ENCODE data around the gene GPSM1.

GPSM1 gene

GRCh38 chr9:136383436-136383835 is 56.1 kb downstream of the GPSM1 start:
- Histone ChIP-seq H3K9ac (ENCODE audit: low read length) (no peak overlapping the region), H3K4me3 (ENCODE audit: low read depth, low read length) (no peak overlapping the region), H3K9me3 (ENCODE audit: control insufficient read depth, insufficient read depth, low read depth, low read length) (no peaks in the 10 kb centered on the region), H3K36me3 (ENCODE audit: control insufficient read depth, insufficient read depth, low read length) (peaks cover 94% of the 10 kb centered on the region), H3K4me1 (ENCODE audit: control insufficient read depth, insufficient read depth, low read length) (no peaks in the 10 kb centered on the region), H3K27me3 (ENCODE audit: control insufficient read depth, insufficient read depth, low read length) (no peaks in the 10 kb centered on the region), H3K27ac (ENCODE audit: low read depth, low read length) (no peak overlapping the region)

- peaks cover 94% of the 10 kb centered on the region for H3K36me3 ChIP-seq (ENCODE audit: control insufficient read depth, insufficient read depth, low read length)
- H3K27me3 ChIP-seq (ENCODE audit: control insufficient read depth, insufficient read depth, low read length) = no peaks in the 10 kb centered on the region
- no peak overlapping the region for H3K27ac ChIP-seq (ENCODE audit: low read depth, low read length)
- no peak overlapping the region for H3K9ac ChIP-seq (ENCODE audit: low read length)
- H3K4me3 ChIP-seq (ENCODE audit: low read depth, low read length) = no peak overlapping the region
- no peaks in the 10 kb centered on the region for H3K9me3 ChIP-seq (ENCODE audit: control insufficient read depth, insufficient read depth, low read depth, low read length)
- no peaks in the 10 kb centered on the region for H3K4me1 ChIP-seq (ENCODE audit: control insufficient read depth, insufficient read depth, low read length)
These were observed 57.7 kb downstream of the GPSM1 start for GRCh38 chr9:136385015-136385414.

- Histone ChIP-seq H3K27me3 (ENCODE audit: control insufficient read depth, insufficient read depth, low read length) (no peaks in the 10 kb centered on the region), H3K9ac (ENCODE audit: low read length) (no peak overlapping the region), H3K4me3 (ENCODE audit: low read depth, low read length) (no peak overlapping the region), H3K27ac (ENCODE audit: low read depth, low read length) (no peak overlapping the region), H3K9me3 (ENCODE audit: control insufficient read depth, insufficient read depth, low read depth, low read length) (no peaks in the 10 kb centered on the region), H3K4me1 (ENCODE audit: control insufficient read depth, insufficient read depth, low read length) (no peaks in the 10 kb centered on the region), H3K36me3 (ENCODE audit: control insufficient read depth, insufficient read depth, low read length) (peaks cover 88% of the 10 kb centered on the region)
These were observed 58.7 kb downstream of the GPSM1 start for GRCh38 chr9:136386018-136386417.

GRCh38 chr9:136387217-136387616 is 59.9 kb downstream of the GPSM1 start:
- Histone ChIP-seq H3K27ac (ENCODE audit: low read depth, low read length) (no peak overlapping the region), H3K9me3 (ENCODE audit: control insufficient read depth, insufficient read depth, low read depth, low read length) (no peaks in the 10 kb centered on the region), H3K4me3 (ENCODE audit: low read depth, low read length) (no peak overlapping the region), H3K4me1 (ENCODE audit: control insufficient read depth, insufficient read depth, low read length) (no peaks in the 10 kb centered on the region), H3K36me3 (ENCODE audit: control insufficient read depth, insufficient read depth, low read length) (peaks cover 88% of the 10 kb centered on the region), H3K9ac (ENCODE audit: low read length) (no peak overlapping the region), H3K27me3 (ENCODE audit: control insufficient read depth, insufficient read depth, low read length) (no peaks in the 10 kb centered on the region)

DNA sequence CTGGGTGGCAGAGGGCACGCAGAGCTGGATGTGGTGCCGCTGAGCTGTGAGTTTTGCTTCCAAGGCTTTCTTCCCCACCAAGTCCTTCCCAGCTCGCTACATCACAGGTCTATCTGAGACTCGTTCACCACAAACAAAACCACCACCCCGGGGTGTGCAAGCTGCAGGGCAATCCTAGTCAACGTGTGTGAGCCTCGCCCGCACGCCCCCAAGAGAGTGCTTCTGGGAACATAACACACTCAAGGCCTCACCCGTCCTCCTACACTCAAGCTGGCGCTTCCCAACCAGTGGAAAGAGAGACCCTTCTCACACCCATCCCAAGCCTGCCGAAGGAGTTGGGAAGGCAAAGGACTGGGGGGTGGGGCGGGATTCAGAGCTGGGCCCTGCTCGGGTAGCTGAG is 62.1 kb downstream of the GPSM1 start:
- no peaks in the 10 kb centered on the region for H3K9me3 ChIP-seq (ENCODE audit: control insufficient read depth, insufficient read depth, low read depth, low read length)
- no peak overlapping the region for H3K4me3 ChIP-seq (ENCODE audit: low read depth, low read length)
- H3K36me3 ChIP-seq (ENCODE audit: control insufficient read depth, insufficient read depth, low read length) = peaks cover 88% of the 10 kb centered on the region
- no peak overlapping the region for H3K27ac ChIP-seq (ENCODE audit: low read depth, low read length)
- H3K27me3 ChIP-seq (ENCODE audit: control insufficient read depth, insufficient read depth, low read length) = no peaks in the 10 kb centered on the region
- no peaks in the 10 kb centered on the region for H3K4me1 ChIP-seq (ENCODE audit: control insufficient read depth, insufficient read depth, low read length)
- H3K9ac ChIP-seq (ENCODE audit: low read length) = no peak overlapping the region

- Histone ChIP-seq H3K4me1 (ENCODE audit: control insufficient read depth, insufficient read depth, low read length) (no peaks in the 10 kb centered on the region), H3K27me3 (ENCODE audit: control insufficient read depth, insufficient read depth, low read length) (no peaks in the 10 kb centered on the region), H3K9me3 (ENCODE audit: control insufficient read depth, insufficient read depth, low read depth, low read length) (no peaks in the 10 kb centered on the region), H3K27ac (ENCODE audit: low read depth, low read length) (no peak overlapping the region), H3K9ac (ENCODE audit: low read length) (no peak overlapping the region), H3K36me3 (ENCODE audit: control insufficient read depth, insufficient read depth, low read length) (peaks cover 92% of the 10 kb centered on the region), H3K4me3 (ENCODE audit: low read depth, low read length) (no peak overlapping the region)
These were observed 64.6 kb downstream of the GPSM1 start for GRCh38 chr9:136391737-136392537.

DNA sequence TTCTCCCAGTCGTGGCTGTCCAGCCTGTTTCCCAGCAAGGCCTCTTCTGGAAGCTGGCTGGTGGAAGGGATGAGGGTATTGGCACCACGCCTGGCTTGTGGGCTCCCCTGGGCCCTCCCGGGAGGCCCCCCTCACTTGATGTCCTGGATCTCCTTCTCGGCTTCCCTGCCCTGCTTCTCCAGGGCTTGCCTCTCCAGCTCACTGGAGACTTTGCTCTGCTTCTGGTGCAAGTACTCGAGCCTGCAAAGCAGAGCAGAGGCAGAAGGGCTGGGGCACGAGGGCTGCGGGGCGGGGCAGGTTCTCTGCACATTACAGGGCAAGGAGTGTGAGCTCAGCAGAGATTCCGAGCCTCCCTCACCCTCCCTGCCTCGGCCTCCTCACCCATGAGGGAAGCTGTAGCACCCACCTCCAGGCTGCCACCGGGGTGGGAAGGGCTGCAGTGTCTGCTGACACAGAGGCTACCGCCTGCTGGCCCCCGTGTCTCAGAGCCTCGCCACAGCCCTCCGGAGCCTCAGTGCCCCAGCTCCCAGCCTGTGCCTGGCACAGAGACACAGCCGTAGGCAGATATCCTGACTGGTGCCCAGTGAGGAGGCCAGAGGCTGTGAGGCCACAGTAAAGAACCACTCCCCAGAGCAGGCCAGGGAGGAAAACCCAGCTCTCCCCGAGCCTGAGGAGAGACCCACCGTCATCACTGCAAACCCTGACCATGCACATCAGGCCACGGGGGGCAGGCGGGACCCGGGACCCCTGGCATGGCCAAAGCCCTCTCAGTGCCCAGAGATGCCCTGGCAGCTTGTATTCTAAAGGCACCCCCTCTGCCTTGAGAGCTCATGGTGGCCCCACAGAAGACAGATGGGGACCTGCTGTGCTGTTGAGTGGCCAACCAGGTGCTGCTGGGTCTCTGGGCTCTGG is 65.5 kb downstream of the GPSM1 start:
- Histone ChIP-seq H3K4me1 (ENCODE audit: control insufficient read depth, insufficient read depth, low read length) (no peaks in the 10 kb centered on the region), H3K36me3 (ENCODE audit: control insufficient read depth, insufficient read depth, low read length) (peaks cover 90% of the 10 kb centered on the region), H3K9ac (ENCODE audit: low read length) (no peak overlapping the region), H3K4me3 (ENCODE audit: low read depth, low read length) (no peak overlapping the region), H3K27me3 (ENCODE audit: control insufficient read depth, insufficient read depth, low read length) (no peaks in the 10 kb centered on the region), H3K27ac (ENCODE audit: low read depth, low read length) (no peak overlapping the region), H3K9me3 (ENCODE audit: control insufficient read depth, insufficient read depth, low read depth, low read length) (no peaks in the 10 kb centered on the region)

- H3K27ac ChIP-seq (ENCODE audit: low read depth, low read length) = no peak overlapping the region
- H3K4me3 ChIP-seq (ENCODE audit: low read depth, low read length) = no peak overlapping the region
- no peak overlapping the region for H3K9ac ChIP-seq (ENCODE audit: low read length)
- H3K4me1 ChIP-seq (ENCODE audit: control insufficient read depth, insufficient read depth, low read length) = peaks cover under 1% of the 10 kb centered on the region; the same call in 1 of the 2 replicates
- no peaks in the 10 kb centered on the region for H3K9me3 ChIP-seq (ENCODE audit: control insufficient read depth, insufficient read depth, low read depth, low read length)
- peaks cover 91% of the 10 kb centered on the region for H3K36me3 ChIP-seq (ENCODE audit: control insufficient read depth, insufficient read depth, low read length)
- H3K27me3 ChIP-seq (ENCODE audit: control insufficient read depth, insufficient read depth, low read length) = no peaks in the 10 kb centered on the region
These were observed 66.2 kb downstream of the GPSM1 start for GRCh38 chr9:136393531-136393930.

- Histone ChIP-seq H3K27me3 (ENCODE audit: control insufficient read depth, insufficient read depth, low read length) (no peaks in the 10 kb centered on the region), H3K4me1 (ENCODE audit: control insufficient read depth, insufficient read depth, low read length) (peaks cover 7% of the 10 kb centered on the region; the same call in 1 of the 2 replicates), H3K27ac (ENCODE audit: low read depth, low read length) (no peak overlapping the region), H3K4me3 (ENCODE audit: low read depth, low read length) (no peak overlapping the region), H3K36me3 (ENCODE audit: control insufficient read depth, insufficient read depth, low read length) (peaks cover 84% of the 10 kb centered on the region), H3K9ac (ENCODE audit: low read length) (no peak overlapping the region), H3K9me3 (ENCODE audit: control insufficient read depth, insufficient read depth, low read depth, low read length) (no peaks in the 10 kb centered on the region)
These were observed 67.1 kb downstream of the GPSM1 start for GRCh38 chr9:136394312-136395019.

DNA sequence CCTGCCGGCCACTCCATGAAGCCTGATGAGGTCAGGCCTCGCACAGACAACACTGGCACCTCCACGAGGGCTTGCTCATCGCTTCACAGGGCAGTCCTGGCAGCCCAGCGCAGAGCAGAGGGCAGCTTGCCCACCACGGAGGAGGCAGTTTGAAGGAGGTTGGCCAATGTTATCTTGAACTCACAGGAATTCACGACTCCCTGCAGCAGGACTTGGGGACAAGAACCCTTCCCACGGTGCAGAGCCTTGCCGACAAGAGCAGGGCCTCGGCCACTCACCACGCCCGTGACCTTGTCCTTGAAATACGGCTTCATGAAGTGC is 67.6 kb downstream of the GPSM1 start:
- Histone ChIP-seq H3K36me3 (ENCODE audit: control insufficient read depth, insufficient read depth, low read length) (peaks cover 79% of the 10 kb centered on the region), H3K4me3 (ENCODE audit: low read depth, low read length) (no peak overlapping the region), H3K9ac (ENCODE audit: low read length) (no peak overlapping the region), H3K27ac (ENCODE audit: low read depth, low read length) (no peak overlapping the region), H3K9me3 (ENCODE audit: control insufficient read depth, insufficient read depth, low read depth, low read length) (no peaks in the 10 kb centered on the region), H3K27me3 (ENCODE audit: control insufficient read depth, insufficient read depth, low read length) (no peaks in the 10 kb centered on the region), H3K4me1 (ENCODE audit: control insufficient read depth, insufficient read depth, low read length) (peaks cover 7% of the 10 kb centered on the region; the same call in 1 of the 2 replicates)

Measured in HUES6 (cell line).